Erythroblast (primary cell): ENCODE data around the gene MPZ.
A peak's percentile ranks its signal among the peaks of the same experiment; 100 is the strongest.

Source experiments
- DNase-seq, 2 experiments: peaks; one replicate each; lab custom pipeline; 2025; lab: John Stamatoyannopoulos, UW
- GATA1 ChIP-seq: IDR thresholded peaks from 2 replicates; pipeline ENCODE4 v1.6.1; 2011; ENCODE audit warnings: low read depth, mild to moderate bottlenecking, control low read depth, low read length, moderate library complexity
- POLR2A ChIP-seq: IDR thresholded peaks from 2 replicates; pipeline ENCODE4 v1.6.1; 2011; ENCODE audit warnings: mild to moderate bottlenecking, low read length

MPZ gene

DNA sequence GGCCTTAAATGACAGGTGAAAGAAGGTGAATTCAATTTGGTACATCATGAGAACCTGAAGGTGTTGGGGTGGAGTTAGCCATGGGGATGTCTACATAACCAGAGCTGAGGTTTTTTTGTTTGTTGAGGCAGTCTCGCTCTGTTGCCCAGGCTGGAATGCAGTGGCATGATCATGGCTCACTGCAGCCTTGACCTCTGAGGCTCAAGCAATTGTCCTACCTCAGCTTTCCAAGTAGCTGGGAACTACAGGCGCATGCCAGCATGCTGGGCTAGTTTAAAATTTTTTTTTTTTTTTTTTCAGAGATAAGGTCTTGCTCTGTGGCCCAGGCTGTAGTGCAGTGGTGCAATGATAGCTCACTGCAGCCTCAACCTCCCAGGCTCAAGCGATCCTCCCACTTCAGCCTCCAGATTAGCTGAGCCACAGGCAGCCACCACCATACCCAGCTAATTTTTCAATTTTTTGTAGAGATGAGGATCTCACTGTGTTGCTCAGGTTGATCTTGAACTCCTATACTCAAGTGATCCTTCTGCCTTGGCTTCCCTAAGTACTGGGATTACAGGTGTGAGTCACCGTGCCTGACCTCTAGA is 1.9 kb upstream of the MPZ start:
- TF ChIP-seq GATA1 (no peak), POLR2A (no peak)

DNA sequence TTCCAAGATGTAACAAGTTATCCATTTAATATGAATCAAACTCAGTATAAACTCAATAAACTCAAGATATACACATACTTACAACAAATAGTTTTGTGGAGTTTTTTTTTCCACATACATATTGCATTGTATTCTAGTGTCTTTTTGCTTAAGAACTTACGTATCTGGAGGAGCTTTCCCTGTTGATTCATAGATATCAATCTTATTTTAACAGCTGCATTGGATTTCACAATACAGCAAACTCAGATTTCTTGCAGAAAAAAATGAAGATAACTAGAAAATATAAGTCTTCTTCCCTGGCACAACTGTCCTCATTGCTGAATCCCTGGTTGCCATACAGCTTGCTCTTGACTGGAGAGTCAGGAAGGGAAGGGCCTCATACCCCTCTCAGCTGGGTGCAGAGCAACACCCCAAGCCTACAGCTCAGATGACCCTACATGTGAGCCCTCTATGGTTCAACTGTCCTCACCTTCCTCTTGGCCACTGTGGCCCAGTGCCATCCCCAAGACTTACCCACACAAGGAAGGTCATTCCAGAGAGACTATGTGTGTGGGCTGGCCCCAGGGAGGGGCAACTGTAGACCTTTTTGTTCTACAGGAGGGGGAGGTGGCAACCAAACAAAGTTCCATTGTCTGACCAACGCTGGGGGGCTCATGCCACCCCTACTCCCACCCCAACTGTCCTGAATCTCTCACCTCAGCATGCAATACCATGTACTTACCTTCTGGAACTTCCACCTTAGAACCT is 1.7 kb downstream of the MPZ start:
- no peak for DNase-seq
- TF ChIP-seq POLR2A (no peak), GATA1 (no peak)

More for the DNA sequence above, 1.9 kb upstream of the MPZ start:
- DNase-seq: peak; percentile 13 to 23

DNA sequence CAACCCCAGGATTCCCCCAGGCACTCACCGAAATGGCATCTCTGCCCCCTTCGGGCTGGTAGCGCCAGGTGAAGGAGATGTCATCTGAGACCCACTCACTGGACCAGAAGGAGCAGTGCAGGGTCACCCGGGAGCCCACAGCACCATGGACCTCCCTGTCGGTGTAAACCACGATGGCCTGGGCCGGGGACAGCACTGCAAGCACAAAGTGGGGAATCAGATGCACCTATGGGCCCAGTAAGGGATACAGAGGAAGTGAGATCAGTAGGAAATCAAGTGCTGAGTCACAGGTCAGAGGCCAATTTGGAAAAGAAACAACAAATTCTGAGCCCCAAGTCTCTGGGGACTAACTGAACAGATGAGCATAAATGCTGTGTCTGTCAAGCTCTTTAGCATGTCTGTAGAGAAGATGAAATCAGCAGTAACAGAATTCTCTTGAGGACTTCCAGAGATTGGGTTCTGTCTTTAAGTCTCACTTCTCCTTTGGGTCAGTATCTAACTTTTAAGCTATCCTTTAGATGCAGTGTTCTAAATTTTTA is 2.5 kb downstream of the MPZ start:
- peak; percentile 26 to 37 for DNase-seq
- TF ChIP-seq GATA1: no peak

DNA sequence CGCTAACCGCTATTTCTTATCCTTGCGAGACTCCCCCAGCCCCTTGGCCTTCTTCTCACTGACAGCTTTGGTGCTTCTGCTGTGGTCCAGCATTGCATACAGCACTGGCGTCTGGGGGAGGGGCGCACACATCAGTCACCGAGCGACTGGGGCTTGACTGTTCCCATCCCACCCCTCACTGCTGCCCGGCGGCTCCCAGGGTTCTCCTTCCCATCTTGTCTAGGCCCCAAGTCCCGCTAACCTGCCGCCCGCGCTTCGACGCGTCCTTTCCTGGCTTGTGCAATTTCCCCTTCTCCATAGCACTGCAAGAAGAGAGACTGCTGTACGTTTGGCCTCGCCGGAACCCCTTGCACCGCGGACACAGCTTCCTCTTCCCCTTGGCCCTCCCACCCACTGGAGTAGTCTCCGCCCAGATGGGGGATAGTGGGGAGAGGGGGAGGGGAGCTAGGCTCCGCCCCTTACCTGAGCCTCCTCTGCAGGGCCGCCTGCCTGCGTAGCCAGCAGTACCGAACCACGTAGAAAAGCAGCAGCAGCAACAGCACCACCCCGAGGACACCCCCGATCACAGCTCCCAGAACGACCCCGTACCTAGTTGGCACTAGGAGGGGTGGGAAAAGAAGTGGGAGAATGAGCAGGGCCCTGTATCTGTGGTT is 3.8 kb downstream of the MPZ start:
- TF ChIP-seq POLR2A: peak; percentile 34
- TF ChIP-seq GATA1: no peak
- DNase-seq: peak; percentile 62 to 64

DNA sequence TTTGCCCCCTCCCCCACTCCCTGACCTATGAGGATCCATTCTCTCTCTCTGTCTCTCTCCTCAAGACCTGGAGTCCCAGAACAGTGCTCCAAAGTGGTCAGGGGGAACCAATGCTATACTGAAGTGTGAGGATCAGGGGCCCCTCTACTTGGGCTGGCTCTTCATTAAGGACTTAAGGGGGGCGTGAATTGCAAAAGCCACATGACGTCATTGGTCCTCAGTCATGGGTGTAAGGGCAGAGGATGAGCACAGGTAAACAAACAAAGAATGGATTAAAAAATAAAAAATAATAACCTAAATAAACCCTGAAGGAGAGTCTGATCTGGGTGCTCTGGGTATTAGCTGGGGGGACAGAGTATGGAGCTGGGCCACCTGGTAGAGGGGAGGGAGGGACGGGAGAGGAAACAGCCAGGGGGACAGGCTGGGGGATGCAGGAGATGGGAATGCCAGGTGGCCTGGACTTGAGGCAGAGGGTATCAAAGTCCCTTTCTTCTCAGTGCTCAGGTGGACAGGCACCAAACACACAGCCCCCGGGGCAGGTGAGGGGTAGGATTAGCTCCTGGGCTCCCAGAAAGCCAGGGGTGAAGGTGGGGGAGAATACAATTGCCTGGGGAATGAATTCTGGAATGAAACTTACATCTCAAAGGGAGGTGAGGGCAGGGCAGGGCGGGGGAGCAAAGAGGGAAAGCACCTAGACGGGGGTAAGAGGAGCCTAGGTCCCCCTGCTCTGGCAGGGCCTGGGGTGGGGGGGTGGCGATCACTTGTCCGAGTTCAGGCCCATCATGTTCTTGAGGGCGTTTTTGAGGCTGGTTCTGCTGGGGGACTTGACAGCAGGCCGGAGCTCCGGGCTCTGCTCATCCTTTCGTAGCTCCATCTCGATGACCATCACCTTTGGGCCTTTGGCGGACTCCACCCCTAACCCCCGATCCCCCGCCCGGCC is 4.6 kb downstream of the MPZ start:
- TF ChIP-seq GATA1 (no peak), POLR2A (no peak)
- DNase-seq: peak in 1 of 2 experiments; percentile 13

DNA sequence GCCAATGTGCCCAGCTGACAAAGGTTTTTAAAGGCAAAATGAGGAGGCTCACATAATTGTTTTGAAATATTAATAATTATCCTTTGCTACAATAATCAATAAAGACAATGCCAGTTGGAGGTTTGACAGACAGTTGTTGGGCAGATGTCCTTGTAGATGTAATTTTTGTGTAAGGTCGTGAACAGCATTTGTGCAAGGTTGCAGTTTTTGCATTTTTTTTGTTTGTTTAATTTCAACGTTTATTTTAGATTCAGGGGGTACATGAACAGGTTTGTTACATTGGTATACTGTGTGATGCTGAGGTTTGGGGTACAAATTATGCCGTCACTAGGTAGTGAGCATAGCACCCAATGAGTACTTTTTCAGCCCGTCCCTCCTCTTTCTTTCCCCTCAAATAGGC is 9.3 kb downstream of the MPZ start:
- no peak for DNase-seq
- TF ChIP-seq POLR2A: no peak
- TF ChIP-seq GATA1: no peak

DNA sequence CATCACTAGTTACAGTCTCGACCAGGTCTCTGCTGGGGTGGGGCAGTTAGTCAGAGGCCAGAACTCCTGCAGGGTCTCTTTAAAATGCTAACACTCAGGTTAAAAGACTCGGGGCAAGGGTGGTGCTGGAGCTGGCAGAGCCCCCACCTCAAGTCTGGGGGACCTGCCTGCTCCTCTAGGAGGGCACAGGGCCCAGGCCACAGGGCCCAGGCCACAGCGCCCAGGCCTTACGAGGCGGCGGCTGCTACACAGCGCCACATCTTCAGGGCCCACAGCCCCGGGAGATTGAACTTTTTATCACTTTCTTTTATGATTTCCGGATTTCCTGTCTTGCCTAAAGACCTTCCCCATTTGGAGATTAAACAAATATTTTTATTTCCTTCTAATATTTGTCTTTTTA is 10.4 kb downstream of the MPZ start:
- no peak for TF ChIP-seq GATA1
- no peak for TF ChIP-seq POLR2A
- no peak for DNase-seq

DNA sequence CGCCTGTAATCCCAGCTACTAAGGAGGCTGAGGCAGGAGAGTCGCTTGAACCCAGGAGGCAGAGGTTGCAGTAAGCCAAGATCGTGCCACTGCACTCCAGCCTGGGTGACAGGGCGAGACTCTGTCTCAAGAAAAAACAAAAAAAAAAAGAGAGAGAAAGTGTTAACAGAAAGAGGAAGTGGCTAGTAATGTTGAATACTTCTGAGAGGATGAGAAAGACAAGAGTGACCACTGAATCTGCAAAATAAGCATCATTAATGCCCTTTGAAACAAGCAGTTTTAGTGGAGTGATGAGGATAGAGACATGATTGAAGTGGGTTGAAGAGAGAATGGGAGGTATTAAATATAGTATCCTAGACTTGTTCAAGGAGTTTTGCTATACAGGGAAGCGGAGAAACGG is 11.7 kb downstream of the MPZ start:
- TF ChIP-seq POLR2A (no peak), GATA1 (no peak)
- DNase-seq: no peak

DNA sequence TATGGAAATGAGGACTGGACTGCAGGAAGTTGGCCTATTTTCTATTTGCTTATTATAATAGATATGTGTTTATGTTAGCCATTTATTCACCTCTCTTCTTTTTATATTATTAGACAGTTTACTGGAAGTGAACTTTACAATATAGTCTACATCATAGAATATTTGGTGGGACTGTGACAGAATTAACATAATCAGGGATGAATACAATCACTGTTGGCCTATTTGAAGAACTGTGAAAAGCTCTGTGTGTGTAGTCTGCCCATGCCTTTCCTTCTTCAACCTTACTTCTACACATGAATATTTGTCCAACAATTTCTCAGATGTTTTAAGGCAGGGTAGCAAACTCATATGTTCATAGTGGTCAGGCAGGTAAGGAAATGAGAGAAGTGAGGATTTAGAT is 12.4 kb downstream of the MPZ start:
- TF ChIP-seq GATA1 (no peak), POLR2A (no peak)
- DNase-seq: no peak

DNA sequence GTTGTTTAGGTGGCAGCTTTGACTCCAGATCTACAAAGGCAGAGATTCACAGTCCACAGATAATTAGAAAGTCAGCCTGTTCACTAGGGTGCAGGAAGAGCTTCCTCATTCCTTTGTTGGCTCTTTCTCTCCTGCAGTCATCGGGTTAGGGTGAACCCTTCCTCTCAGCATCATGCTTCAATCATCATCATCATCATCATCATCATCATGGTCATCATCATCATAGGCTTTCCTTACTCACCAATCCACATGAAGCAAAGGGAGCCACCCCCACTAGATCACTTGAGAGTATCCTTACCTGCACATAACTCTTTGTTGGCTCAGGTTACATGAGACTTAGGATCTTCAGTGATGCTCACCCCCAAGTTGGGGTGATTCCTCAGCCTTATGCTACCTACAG is 19.0 kb downstream of the MPZ start:
- TF ChIP-seq GATA1: no peak
- TF ChIP-seq POLR2A: no peak
- no peak for DNase-seq

DNA sequence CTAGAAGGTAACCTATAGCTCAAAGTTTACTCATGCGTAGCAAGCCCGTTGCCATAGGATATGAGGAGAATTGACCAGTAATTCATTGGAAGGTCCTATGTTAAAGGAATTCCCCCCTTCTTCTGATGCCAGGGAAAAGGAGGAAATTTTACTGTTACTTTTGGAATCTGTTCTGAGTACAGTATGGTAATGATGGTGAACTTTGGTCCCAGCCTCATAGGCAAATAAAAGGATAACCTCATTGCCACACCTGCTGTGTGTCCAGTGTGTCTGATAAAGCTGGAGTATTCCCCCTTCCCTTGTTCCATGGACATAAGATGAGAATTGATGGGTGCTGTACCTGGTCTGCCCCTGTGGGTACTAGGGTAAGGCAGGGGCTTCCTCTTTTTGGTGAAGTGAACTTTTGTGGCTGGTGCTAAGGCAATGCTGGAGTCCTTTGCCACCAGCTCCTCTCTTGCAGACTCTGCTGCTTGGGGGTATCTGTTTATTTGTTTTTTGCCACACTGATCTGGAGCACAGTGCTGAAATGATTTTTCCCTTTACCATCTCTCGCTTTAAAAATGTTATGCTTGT is 22.2 kb downstream of the MPZ start:
- no peak for DNase-seq
- TF ChIP-seq POLR2A (no peak), GATA1 (no peak)

DNA sequence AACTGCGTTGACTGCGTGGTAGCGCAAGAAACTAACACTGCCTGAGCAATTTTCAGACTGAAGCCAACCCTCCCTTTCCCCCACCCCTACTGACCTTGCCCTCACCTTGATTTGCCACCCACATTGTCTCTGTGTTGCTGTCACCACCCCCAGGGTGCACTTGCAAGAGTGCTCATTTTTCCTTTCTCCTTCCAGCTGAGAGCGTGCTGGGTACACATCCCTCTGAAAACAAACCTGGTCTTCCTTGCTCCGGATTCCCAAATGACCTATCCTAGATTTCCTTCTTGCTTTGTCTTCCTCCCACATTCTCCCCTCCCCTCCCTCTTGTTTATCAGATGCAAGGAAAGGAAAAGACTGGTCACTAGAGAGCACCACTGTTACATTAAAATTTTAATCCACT is 24.2 kb downstream of the MPZ start:
- no peak for TF ChIP-seq GATA1
- no peak for TF ChIP-seq POLR2A

DNA sequence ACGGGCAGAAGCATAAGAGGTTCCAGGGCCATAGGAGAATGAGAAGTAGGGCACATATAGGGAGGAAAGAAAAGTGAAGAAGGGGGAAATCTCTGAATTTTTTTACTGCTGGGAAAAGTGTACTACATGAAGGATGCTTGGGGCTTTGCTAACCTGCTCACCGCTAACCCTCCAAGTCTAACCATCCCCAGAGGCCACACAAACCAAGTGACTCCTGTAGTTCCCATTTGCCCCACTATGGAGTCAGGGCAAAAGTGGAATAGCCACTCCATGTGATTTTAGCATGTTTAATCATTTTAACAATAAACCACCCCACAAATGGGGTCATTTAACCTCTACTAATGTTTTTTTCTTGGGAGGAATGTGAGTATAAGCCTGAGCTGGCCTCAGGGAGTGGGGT is 24.7 kb downstream of the MPZ start:
- no peak for DNase-seq
- TF ChIP-seq POLR2A (no peak), GATA1 (no peak)

More for the DNA sequence above, 24.2 kb downstream of the MPZ start:
- DNase-seq: no peak

DNA sequence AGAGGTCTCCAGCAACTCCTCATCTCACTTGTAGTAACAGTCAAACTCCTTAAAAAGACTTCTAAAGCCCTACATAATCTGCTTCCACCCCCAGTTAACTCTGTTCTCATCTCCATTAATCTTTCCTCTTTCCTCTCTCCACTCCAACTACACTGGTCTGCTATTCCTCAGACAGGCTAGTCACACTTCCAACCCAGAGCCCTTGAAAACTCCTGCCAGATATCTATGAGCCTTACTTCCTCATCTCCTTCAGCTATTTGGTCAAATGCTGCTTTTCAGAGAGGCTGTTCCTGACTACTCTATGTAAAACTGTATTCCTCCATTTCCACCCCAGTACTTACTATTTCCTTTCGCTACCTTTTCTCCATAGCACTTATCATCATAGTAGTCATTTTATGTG is 26.8 kb downstream of the MPZ start:
- no peak for DNase-seq
- no peak for TF ChIP-seq POLR2A
- TF ChIP-seq GATA1: no peak
